ENCODE data around the gene CIRBP.

CIRBP gene

GRCh38 chr19:1269478-1270212, 513 bp downstream of the CIRBP start:
- peak; percentile 81 for DNase-seq

GRCh38 chr19:1270213-1270853, 1.2 kb downstream of the CIRBP start:
- DNase-seq = no peak

GRCh38 chr19:1270854-1271527, 1.9 kb downstream of the CIRBP start:
- DNase-seq = no peak

GRCh38 chr19:1271528-1272422, 2.6 kb downstream of the CIRBP start:
- no peak for DNase-seq

GRCh38 chr19:1272423-1273262, 3.5 kb downstream of the CIRBP start:
- no peak for DNase-seq

GRCh38 chr19:1273263-1274041, 4.3 kb downstream of the CIRBP start:
- no peak for DNase-seq

GRCh38 chr19:1274081-1274851, 5.1 kb downstream of the CIRBP start:
- no peak for DNase-seq

- DNase-seq = no peak
Measured at GRCh38 chr19:1274852-1275259, 5.7 kb downstream of the CIRBP start.

- DNase-seq = peak; percentile 96
Measured at GRCh38 chr19:1275260-1275975, 6.3 kb downstream of the CIRBP start, which contains the start of gene FAM174C. FAM174C (plus strand) TSS chr19:1275530; CDS start chr19:1275550, 20 bp downstream.

- DNase-seq = no peak
Measured at GRCh38 chr19:1275976-1276627, 7.0 kb downstream of the CIRBP start.

GRCh38 chr19:1276628-1277022, 7.5 kb downstream of the CIRBP start:
- no peak for DNase-seq

- no peak for DNase-seq
Measured at GRCh38 chr19:1277061-1277460, 7.9 kb downstream of the CIRBP start.

GRCh38 chr19:1278074-1278473, 8.9 kb downstream of the CIRBP start:
- DNase-seq = no peak

GRCh38 chr19:1278713-1279660, 9.9 kb downstream of the CIRBP start:
- no peak for DNase-seq

GRCh38 chr19:1279782-1280341, 10.7 kb downstream of the CIRBP start:
- peak; percentile 78 for DNase-seq

- DNase-seq = no peak
Measured at GRCh38 chr19:1280636-1281568, 11.8 kb downstream of the CIRBP start.
